NCI-H146 (cell line): ENCODE results near the gene PORCN.

Experiments used
- DNase-seq: peaks from one replicate; lab custom pipeline; 2025; lab: John Stamatoyannopoulos, UW

PORCN gene

DNA sequence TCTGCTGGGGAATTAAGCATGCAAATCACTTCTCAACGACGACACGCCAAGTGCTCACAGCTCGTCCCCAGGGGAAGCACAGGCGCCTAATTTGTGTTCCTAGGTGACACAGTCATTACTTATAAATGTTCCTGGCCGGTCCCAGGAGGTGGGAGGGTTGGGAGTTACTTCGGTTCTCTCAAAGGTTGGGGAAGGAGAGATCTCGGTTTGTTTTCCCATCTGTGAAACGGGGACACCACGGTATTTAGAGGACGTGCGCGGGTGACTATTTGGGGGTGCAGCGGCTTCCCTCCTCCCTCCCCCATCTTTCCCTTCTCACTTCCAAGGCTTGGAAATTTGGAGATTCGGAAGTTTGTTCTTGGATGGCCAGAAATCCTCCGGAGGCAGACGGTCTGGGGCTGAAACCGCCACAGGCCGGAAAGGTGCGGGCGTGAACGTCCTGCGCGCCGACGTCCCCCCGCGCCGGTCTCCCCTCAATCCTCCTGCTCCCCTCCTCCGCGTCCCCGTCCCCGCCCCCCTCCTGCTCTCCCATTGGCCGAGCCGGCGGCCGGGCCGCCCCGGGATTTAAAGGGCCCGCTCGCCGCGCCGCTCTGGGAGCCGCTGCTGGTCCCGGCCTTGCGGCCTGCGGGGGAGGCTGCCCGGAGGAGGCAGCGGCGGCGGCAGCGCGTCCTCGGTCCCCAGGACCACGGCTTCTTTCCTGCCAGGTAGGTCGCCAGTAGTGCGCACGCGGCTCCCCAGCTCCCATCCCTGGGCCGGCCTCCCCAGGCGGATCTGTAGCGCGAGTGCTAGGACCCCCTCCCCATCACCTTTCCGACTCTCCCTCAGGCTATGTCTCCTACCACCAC lies at the start of gene PORCN:
PORCN (plus strand) TSS at position 593 of the 845 bp plus-strand sequence. CDS start 829 bp downstream, outside the sequence.
- peak; percentile 78 for DNase-seq

DNA sequence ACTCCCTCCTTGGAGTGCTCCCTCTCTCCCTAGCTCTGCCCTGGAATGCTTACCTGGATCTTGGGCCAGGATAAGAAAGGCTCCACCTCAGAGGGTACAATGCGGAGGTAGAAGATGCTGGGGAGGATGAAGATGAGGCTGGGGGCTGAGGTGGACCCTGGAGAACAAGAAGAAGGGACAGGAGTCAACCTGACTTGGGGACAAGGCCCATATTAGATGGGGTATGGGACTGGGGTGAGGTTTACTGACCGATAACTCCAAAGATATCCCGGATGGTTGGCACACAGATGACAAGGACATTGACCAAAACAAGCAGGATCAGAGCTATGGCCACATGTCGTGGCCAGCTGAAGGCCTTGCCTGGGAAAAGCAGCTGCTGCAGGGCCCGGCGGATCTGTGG lies 49.3 kb upstream of the PORCN start:
- DNase-seq: no peak

DNA sequence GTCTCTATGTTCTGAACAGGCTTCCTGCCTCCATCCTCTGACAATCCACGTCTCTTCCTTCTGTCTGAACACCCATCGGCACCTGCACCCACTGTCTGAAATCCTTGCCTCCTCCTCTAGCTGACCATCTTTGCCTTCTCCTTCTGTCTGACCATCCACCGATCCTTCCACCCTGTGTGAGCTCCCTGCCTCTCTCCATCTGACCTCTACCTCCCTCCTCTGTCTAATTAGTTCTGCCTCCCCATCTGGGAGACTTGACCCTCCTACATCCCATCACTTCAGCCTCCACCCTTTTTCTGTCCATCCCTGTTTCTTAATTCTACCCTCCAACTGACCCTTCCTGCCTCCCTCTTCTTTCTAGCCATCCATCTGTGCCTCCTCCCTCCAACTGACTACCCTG lies 48.8 kb upstream of the PORCN start:
- DNase-seq: no peak

DNA sequence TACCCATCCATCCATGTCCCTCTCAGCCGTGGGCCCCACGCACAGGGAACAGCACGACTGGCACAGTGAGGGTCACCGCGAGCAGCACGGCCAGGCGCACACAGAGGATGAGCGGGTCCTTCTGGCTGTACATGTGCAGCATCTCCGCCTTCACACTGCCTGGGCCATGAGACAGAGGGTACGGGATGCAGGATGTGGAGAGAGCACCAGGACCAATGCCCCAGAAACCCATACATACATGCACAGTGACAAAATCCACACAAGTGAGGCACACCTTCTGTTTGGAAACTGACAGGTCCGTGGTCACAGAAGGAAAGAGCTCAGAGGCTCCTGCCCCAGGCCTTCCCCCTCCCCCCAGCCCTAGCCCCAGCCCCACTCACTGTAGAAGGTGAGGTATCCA lies 48.2 kb upstream of the PORCN start:
- no peak for DNase-seq

GRCh38 chrX:48461830-48462229 lies 47.0 kb upstream of the PORCN start:
- DNase-seq: no peak

DNA sequence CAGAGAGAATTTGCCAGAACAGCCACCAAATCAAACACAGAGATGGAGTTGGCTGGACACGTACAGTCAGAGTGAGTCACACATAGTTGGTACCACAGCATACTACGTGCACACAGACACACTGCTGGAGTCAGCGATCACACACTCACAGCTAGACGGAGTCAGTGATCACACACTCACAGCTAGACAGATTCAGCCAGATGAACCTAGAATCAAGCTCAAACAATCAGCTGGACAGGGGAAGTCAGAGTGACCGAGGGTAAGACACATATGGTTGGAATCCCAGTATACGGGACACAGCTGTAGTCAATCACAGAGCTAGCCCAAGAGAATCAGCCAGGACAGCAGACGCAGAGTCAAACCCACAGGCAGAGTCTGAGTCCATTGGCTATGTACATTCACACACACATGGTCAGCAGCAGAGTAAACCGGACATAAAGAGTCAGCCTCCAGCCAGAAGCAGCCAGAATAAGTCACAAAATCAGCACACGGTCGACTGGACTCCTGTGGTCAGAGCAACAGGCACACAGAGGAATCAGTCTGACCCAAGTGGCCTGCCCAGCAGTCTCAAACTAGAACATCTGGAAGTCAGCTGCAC lies 43.4 kb upstream of the PORCN start:
- no peak for DNase-seq

GRCh38 chrX:48466696-48467095 lies 42.1 kb upstream of the PORCN start:
- no peak for DNase-seq

DNA sequence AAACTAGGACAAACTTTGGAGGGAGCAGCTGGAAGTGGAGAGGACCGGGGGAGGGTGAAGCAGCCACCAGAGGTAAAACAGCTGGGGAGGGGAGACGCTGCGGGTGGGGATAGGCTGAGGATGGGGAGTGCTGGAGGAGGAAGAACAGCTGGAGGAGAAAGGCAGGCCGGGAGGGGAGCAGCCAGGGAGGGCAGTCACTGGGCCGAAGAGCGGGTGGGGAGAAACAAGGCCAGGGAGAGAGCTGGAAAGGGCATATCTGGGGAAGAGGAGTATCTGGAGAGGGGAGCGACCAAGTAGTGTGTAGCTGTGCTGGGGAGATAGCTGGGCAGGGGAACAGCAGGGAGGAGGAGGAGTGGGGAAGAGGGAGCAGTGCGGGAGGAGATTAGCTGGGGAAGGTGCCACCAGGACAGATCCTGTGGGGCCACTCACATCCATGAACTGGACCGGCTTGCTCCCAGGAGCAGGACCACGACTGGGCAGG lies 41.5 kb upstream of the PORCN start:
- no peak for DNase-seq

DNA sequence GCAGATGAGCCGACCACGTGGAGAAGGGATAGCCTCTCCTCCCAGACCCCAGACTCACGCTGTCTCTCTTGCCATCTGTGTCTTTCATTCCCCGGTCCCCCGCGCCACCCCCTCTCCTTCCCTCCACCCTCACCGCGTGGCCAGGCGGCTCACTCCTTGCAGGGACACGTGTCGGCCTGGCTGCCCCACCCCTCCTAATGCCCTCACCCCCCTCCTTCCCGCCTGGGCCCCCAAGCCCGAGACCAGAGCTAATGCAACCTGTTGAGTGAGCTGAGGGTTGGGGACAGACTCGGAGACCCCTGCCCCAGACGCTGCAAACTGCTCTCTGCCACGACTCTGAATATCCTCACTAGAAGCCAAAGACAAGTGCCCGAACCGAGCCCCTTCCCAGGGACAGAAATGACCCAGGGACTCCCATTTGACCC lies 40.5 kb upstream of the PORCN start:
- peak; percentile 23 for DNase-seq

DNA sequence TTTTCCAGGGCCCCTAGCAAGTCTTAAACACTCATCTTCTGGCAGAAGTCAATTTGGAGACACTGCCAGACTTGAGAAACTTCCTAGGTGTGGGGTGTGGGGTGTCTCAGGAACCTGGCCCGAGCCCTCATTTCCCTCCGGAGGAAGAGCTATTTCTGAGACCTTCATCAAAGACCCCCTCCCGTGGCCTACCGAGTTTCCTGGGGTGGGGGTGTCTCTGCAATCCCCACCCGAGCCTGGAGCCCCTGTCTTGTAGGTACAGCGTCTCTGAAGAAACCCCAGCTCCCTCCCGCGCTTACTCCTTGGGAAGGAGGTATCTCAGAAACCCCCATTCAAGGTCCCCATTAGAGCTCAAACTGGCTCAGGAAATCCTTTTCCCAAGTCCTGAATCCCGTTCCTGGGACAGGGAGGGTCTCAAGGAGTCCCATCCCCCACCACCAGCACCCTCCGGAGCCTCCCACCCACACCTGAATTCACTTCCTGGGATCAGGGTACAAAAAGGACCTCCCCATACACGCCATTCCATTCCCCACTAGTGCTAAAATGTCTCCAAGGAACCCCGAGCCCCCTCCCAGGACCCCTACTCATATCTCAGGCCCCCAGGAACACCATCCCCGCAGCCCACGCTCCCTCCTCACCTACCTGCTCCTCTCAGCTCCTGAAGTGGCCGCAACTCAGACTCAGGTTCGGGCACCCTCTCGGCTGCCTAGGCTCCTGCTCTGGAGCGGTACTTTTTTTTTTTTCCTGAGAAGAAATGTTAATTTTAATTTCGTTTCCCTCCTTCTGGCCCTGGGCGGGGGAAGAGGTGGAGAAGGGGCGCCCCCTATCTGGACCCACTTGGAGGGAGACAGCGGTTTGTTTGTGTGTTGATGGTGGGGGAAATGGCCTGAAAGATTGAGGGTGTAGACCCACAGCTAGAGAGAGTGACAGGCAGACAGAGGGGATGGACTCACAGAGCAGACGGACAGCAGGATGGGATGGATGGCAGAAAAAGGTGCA lies 39.8 kb upstream of the PORCN start:
- no peak for DNase-seq

- DNase-seq: no peak
Measured at GRCh38 chrX:48470110-48470832, 38.5 kb upstream of the PORCN start, which contains the start of gene SLC38A5. Gene SLC38A5 (minus strand): TSS chrX:48470260. CDS start chrX:48467924, 2,336 bp downstream.

DNA sequence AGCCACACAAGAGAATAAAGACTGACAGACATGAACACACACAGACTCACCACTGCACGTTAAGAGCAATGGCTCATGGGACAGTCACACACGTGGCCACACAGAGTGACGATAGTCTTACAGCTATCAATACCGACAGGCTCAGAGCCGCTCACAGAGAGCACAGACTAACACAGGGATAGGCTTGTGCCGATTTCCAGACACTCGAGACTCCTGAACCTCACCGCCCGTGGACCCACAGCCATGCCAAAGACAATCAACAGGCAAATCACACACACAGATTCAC lies 38.0 kb upstream of the PORCN start:
- no peak for DNase-seq

GRCh38 chrX:48471504-48471903 lies 37.3 kb upstream of the PORCN start:
- DNase-seq: no peak

- no peak for DNase-seq
Measured at GRCh38 chrX:48472225-48472624, 36.6 kb upstream of the PORCN start.

- DNase-seq: no peak
Measured at GRCh38 chrX:48472851-48473703, 35.7 kb upstream of the PORCN start.

DNA sequence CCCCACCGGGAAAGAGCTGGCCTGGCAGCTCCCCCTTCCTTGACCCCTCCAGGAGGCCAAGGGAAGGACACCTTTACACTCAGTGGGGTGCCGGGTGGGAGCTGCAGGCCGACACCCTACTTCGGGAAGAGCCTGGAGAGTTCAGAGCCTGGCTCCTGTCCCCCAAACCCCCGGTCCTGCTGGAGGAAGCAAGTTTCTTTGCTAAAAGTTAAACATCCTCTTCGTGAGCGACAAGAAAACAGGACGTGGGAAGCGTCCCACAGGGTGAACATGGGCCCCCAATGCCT lies 35.1 kb upstream of the PORCN start:
- no peak for DNase-seq

DNA sequence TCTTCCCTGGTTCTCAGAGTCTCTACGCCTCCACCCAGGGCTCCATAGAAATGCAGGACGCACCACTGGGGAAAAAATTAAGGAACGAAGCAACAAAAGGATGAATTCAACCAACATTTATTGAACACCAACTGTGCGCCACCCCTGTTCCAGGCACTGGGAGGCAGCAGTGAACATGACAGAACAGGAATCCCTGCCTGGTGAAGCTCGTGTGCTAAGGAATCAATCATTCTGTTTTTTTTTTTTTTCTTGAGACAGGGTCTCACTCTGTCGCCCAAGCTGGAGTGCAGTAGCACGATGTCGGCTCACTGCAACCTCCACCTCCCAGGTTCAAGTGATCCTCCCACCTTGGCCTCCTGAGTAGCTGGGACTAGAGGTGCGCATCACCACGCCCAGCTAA lies 34.7 kb upstream of the PORCN start:
- DNase-seq: no peak

GRCh38 chrX:48474581-48474980 lies 34.2 kb upstream of the PORCN start:
- no peak for DNase-seq

GRCh38 chrX:48475296-48475695 lies 33.5 kb upstream of the PORCN start:
- DNase-seq: no peak

GRCh38 chrX:48475774-48476577 lies 32.8 kb upstream of the PORCN start, which contains the start of gene FTSJ1:
Gene FTSJ1 (plus strand): TSS chrX:48476199. CDS start chrX:48478048, 1,849 bp downstream.
- DNase-seq: peak; percentile 89
